NCI-H524 treated with DMSO at 0.1 percent for 48 hours (cell line): ENCODE measurements around the gene SCGB1D4.
"Not testable (repeated sequence)": the region's sequence is repeated elsewhere in the genome, so short reads cannot be mapped to it uniquely, and the experiment has no call there.

ENCODE experiments used
- DNase-seq: peaks from one replicate; lab custom pipeline; 2025; lab: John Stamatoyannopoulos, UW

Gene SCGB1D4

GRCh38 chr11:62298975-62299374 is at the start of gene SCGB1D4:
SCGB1D4 (minus strand) TSS chr11:62299075; CDS start chr11:62299010, 65 bp downstream.
- no peak for DNase-seq

GRCh38 chr11:62345861-62346260 is 47.0 kb upstream of the SCGB1D4 start:
- DNase-seq = no peak

- no peak for DNase-seq
Measured at GRCh38 chr11:62344210-62344609, 45.3 kb upstream of the SCGB1D4 start.

GRCh38 chr11:62343646-62344190 is 44.8 kb upstream of the SCGB1D4 start:
- DNase-seq = not testable (repeated sequence)

- DNase-seq = no peak
Measured at GRCh38 chr11:62341588-62341987, 42.7 kb upstream of the SCGB1D4 start.

- DNase-seq = no peak
Measured at GRCh38 chr11:62340269-62340901, 41.5 kb upstream of the SCGB1D4 start.

- DNase-seq = no peak
Measured at GRCh38 chr11:62338218-62338617, 39.3 kb upstream of the SCGB1D4 start.

- peak; percentile 42 for DNase-seq
Measured at GRCh38 chr11:62337303-62338181, 38.7 kb upstream of the SCGB1D4 start, which contains the start of gene ASRGL1. ASRGL1 (plus strand) TSS chr11:62337448; CDS start chr11:62337978, 530 bp downstream.

GRCh38 chr11:62336949-62337302 is 38.1 kb upstream of the SCGB1D4 start:
- not testable (repeated sequence) for DNase-seq

GRCh38 chr11:62333768-62334167 is 34.9 kb upstream of the SCGB1D4 start:
- DNase-seq = no peak

GRCh38 chr11:62331264-62331663 is 32.4 kb upstream of the SCGB1D4 start:
- not testable (repeated sequence) for DNase-seq

- not testable (repeated sequence) for DNase-seq
Measured at GRCh38 chr11:62327541-62327940, 28.7 kb upstream of the SCGB1D4 start.

- DNase-seq = peak; percentile 12
Measured at GRCh38 chr11:62326719-62327118, 27.8 kb upstream of the SCGB1D4 start.

GRCh38 chr11:62325781-62326180 is 26.9 kb upstream of the SCGB1D4 start:
- not testable (repeated sequence) for DNase-seq

- no peak for DNase-seq
Measured at GRCh38 chr11:62324731-62325556, 26.1 kb upstream of the SCGB1D4 start.

- no peak for DNase-seq
Measured at GRCh38 chr11:62322524-62322923, 23.6 kb upstream of the SCGB1D4 start.

- DNase-seq = no peak
Measured at GRCh38 chr11:62315431-62315830, 16.6 kb upstream of the SCGB1D4 start.

- no peak for DNase-seq
Measured at GRCh38 chr11:62309991-62310390, 11.1 kb upstream of the SCGB1D4 start.

GRCh38 chr11:62307950-62308349 is 9.1 kb upstream of the SCGB1D4 start:
- DNase-seq = no peak

- DNase-seq = no peak
Measured at GRCh38 chr11:62306227-62306626, 7.4 kb upstream of the SCGB1D4 start.

- DNase-seq = no peak
Measured at GRCh38 chr11:62295504-62295903, 3.4 kb downstream of the SCGB1D4 start.

GRCh38 chr11:62280452-62280851 is 18.4 kb downstream of the SCGB1D4 start:
- no peak for DNase-seq
